Posterior vena cava (tissue), 2 donors: ENCODE data around the gene ING2. TPM values are rescaled to one million over a fixed set of nuclear protein-coding genes. Genes with fewer than 3 reads are reported as not detected.

Experiments
- total RNA-seq, 2 donors: library from RNA; stranded (reverse); fragmentation: NEBNext Ultra II Directional; extraction: Animal tissue kit (Norgen Biotek cat#: 25700); gene quantifications; one replicate each; pipeline ENCODE4 v1.2.1, GENCODE V29; 2021
- donor health status: DM: yes; HTN: yes; CAD: no.
- donor health status: DM: yes; HTN: yes; CAD: no.

ING2 gene
- total RNA-seq, 2 donors from 2014 or later, result 9.2 to 11.8 TPM

Other genes with a start within 250 kb of the ING2 start
- gene CLDN22, start 184.8 kb upstream of the ING2 start, total RNA-seq, result not detected
- gene CLDN24, start 182.6 kb upstream of the ING2 start, total RNA-seq, result not detected
- 10 to 100 TPM; 10.8 to 11.0 TPM for gene CDKN2AIP, start 60.4 kb upstream of the ING2 start, total RNA-seq
- gene RWDD4, start 154.1 kb downstream of the ING2 start, total RNA-seq, result 10 to 100 TPM; 16.8 to 18.2 TPM
- 10 to 100 TPM; 35.1 to 36.7 TPM for gene TRAPPC11, start 154.2 kb downstream of the ING2 start, total RNA-seq